ENCODE results near the gene FAAP20. TPM values are rescaled to one million over a fixed set of nuclear protein-coding genes. Genes with fewer than 3 reads are reported as not detected.

Gene FAAP20
- total and polyA plus RNA-seq, 9 of the 15 experiments (the other 6 are each of a cell fraction or from before 2014, with no cell fraction given) = 0.58 to 143 (median 9.9) TPM

DNA sequence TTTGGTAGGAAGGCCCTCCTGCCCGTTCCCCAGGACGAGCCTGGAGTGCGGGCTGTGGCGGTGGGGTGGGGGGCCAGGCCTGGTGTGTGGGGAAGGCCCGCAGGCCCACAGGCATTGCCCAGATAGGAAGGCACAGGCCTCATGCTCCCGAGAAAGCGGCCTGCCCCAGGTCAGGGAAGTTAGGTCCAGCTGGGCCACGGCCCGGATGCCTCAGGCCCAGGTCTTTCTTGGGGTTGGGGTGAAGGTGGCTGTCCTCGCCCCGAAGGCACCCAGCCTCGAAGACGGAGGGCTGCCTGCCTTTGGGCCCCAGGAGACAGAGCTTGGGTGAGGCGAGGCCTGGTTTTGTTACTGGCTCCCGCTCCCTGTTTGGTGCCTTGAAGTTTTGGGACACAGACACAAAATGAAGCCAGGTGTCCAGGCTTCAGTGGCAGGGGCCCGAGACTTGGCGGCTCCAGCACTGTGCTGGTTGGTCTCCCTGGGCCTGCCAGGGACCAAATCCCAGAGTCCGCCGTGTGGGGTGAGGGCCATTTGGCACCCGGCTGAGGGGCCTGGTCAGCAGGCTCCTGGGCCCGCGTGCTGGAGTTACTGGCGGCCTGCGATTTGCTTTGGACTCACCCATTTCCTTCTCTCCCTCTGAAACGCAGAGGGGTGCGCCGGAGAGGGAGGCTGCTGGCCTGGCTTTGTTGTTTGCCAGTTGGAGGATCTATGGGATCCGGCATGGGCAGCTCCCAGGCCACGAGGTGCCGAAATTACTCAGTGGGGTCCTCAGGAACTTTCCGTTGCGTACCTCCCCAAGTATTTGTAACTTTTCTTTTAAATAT, 35.5 kb upstream of the FAAP20 start (continued):
- TF ChIP-seq ILF3 (IDR thresholded peaks at IDR 0.05; ENCODE audit: borderline replicate concordance) (no peak), CCAR2 (IDR thresholded peaks at IDR 0.05; ENCODE audit: low read depth, low read length) (no peak), MAZ (CRISPR knock-in tag; conservative IDR thresholded peaks at IDR 0.05 in 1 of 2, IDR thresholded peaks at IDR 0.05 in 1 of 2) (peak in 1 of 2 experiments; percentile 35; a peak in 1 of 4 replicates), GTF2F1 (IDR thresholded peaks at IDR 0.05; ENCODE audit: low read depth, low read length) (peak; percentile 11; the same call in 1 of the 2 replicates), RBFOX2 (IDR thresholded peaks at IDR 0.05; ENCODE audit: low read depth, low read length) (peak; percentile 53), RBBP5 (IDR thresholded peaks at IDR 0.05; ENCODE audit: borderline replicate concordance, insufficient read depth, low read length, poor library complexity, severe bottlenecking) (peak; percentile 12), ZNF23 (CRISPR knock-in tag; IDR thresholded peaks at IDR 0.05) (no peak), PRDM10 (IDR thresholded peaks at IDR 0.05; ENCODE audit: partially characterized antibody) (peak; percentile 86), CHD1 (IDR thresholded peaks at IDR 0.05; ENCODE audit: low read length) (peak; percentile 2), ZFP30 (CRISPR knock-in tag; IDR thresholded peaks at IDR 0.05; ENCODE audit: borderline replicate concordance) (no peak)
- TF ChIP-seq, protein P1, sequence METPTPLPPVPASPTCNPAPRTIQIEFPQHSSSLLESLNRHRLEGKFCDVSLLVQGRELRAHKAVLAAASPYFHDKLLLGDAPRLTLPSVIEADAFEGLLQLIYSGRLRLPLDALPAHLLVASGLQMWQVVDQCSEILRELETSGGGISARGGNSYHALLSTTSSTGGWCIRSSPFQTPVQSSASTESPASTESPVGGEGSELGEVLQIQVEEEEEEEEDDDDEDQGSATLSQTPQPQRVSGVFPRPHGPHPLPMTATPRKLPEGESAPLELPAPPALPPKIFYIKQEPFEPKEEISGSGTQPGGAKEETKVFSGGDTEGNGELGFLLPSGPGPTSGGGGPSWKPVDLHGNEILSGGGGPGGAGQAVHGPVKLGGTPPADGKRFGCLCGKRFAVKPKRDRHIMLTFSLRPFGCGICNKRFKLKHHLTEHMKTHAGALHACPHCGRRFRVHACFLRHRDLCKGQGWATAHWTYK (CRISPR knock-in tag; IDR thresholded peaks at IDR 0.05) = 0 out of 2 replicates have a peak, but pooled peaks have one; percentile 32
- TF ChIP-seq, protein P2, sequence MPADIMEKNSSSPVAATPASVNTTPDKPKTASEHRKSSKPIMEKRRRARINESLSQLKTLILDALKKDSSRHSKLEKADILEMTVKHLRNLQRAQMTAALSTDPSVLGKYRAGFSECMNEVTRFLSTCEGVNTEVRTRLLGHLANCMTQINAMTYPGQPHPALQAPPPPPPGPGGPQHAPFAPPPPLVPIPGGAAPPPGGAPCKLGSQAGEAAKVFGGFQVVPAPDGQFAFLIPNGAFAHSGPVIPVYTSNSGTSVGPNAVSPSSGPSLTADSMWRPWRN (IDR thresholded peaks at IDR 0.05; ENCODE audit: low read depth) = no peak
